Epithelial cell of proximal tubule (primary cell): ENCODE measurements around the gene RFXANK. TPM values are rescaled to one million over a fixed set of nuclear protein-coding genes. Genes with fewer than 3 reads are reported as not detected.

ENCODE experiments used
- DNase-seq: peaks from one replicate; pipeline ENCODE4 v3.0.0-alpha.2; 2011; ENCODE audit warnings: low read depth
- H3K4me3 ChIP-seq: 2 replicates; pipeline ENCODE4 v1.5.1; 2011; ENCODE audit warnings: low read depth, mild to moderate bottlenecking, low read length
- CTCF ChIP-seq: conservative IDR thresholded peaks from 2 replicates; pipeline ENCODE4 v1.5.1; 2012; ENCODE audit warnings: low read depth, mild to moderate bottlenecking, low read length
- total RNA-seq: library from RNA; depleted of rRNA; stranded (reverse); fragments of >200 nt; gene quantifications from 2 replicates; pipeline ENCODE4 v1.2.3, GENCODE V29; 2015

Gene RFXANK
- total RNA-seq, 1 donor from 2014 or later: 95.8 TPM

GRCh38 chr19:19232261-19232721 is 40.2 kb downstream of the RFXANK start:
- no peak for DNase-seq
- H3K4me3 ChIP-seq: no peak overlapping the region
- TF ChIP-seq CTCF: no peak

GRCh38 chr19:19234220-19234816 is 42.3 kb downstream of the RFXANK start:
- DNase-seq: no peak
- TF ChIP-seq CTCF: no peak
- H3K4me3 ChIP-seq: no peak overlapping the region

DNA sequence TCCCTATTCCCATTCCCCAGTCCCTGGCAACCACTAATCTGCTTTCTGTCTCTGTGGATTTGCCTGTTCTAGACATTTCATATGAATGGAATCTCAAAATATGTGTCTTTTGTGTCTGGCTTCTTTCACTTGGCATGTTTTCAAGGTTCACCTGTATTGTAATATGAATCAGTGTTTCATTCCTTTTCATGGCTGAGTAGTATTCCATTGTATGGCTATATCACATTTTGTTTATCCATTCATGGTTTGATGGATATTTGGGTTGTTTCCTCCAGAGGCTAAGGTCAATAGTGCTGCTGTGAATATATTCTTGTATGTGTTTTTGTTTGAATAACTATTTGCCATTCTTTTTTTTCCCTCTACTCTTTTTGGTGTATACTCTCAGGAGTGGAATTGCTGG is 44.1 kb downstream of the RFXANK start:
- no peak for TF ChIP-seq CTCF
- H3K4me3 ChIP-seq: no peak overlapping the region
- DNase-seq: no peak

DNA sequence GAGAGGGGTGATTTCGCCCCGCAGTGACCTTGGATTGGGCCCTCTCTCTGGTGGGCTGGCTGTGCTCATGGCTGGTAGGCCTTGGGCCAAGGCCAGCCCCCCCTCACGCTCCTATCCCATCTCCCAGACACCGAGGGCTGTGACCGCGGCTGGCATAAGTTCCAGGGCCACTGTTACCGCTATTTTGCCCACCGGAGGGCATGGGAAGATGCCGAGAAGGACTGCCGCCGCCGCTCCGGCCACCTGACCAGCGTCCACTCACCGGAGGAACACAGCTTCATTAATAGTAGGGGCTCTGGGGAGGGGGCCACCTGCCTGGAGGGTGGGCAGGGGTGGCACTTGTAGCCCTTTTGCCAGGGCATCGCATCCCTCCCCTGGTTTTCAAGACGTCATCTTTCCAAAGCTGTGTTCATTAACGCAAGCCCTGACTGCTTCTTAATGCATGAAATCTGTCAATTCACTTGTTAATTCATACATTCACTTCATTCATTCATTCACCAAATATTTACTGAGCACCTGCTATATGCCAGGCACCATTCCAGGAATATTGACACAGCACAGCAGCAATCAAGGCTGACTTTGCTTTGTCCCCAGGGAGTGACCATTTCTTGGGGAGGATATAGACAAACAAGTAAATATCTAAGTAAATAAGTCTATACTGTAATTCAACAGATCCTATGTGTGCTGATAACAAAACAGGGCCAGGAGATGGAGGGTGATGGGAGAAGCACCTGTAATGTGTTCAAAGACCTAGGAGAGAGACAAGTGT is 46.3 kb downstream of the RFXANK start:
- DNase-seq: no peak
- TF ChIP-seq CTCF: no peak
- no peak overlapping the region for H3K4me3 ChIP-seq

GRCh38 chr19:19239675-19240074 is 47.6 kb downstream of the RFXANK start:
- DNase-seq: no peak
- TF ChIP-seq CTCF: no peak
- no peak overlapping the region for H3K4me3 ChIP-seq

- H3K4me3 ChIP-seq: no peak overlapping the region
- TF ChIP-seq CTCF: no peak
- no peak for DNase-seq
Measured at GRCh38 chr19:19240476-19240875, 48.4 kb downstream of the RFXANK start.
